GM21576 (cell line): ENCODE results near the gene CCDC197.
A peak's percentile ranks its signal among the peaks of the same experiment; 100 is the strongest.

ENCODE experiments used
- ATAC-seq: cut with Tn5 transposase; IDR thresholded peaks from one replicate; pipeline ENCODE4 v1.9.1; 2021; ENCODE audit warnings: mild to moderate bottlenecking, moderate library complexity; ENCODE audit not compliant: unreplicated experiment

Gene CCDC197

GRCh38 chr14:94021416-94022157, 24.5 kb downstream of the CCDC197 start:
- no peak for ATAC-seq

DNA sequence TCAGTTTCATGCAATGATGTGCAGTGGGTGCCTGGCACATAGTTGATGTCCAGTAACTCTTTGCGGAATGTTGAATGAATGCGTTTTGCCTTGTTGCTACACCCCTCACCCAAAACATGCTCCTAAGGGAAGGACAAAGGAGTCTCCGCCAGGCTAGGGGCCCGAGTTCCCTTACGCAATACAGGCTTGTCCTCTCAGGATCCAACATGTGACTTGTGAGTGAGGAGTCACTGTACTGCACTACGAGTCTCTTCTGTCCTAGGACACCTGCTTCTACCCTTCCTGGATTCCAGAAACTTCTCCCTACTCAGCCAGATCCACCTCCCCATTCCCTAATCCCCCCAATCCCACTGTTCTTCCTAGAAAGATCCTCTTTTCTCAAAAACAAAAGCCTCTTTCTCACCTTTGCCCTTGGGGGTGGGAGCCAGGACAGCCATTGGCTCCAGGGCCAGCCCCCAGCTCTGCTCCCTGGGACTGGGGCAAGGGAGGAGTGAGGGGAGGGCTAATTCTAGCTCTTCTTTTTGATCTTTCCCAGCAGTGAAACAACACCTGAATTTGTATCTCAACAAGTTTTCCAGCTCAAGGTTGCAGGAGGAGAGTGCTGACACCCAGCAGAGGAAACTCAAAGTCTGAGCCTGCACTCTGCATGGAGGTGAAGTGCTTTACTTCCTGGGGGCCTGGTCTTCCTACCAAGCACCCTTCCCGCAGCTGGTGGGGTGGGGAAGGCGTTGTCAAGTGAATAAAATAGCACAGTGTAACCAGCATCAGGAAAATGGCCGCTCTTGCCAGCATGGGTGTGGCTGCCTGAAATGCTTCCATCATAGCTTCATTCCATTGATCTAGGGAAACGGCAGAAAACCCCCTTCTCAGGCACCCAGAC, 25.7 kb downstream of the CCDC197 start:
- no peak for ATAC-seq

DNA sequence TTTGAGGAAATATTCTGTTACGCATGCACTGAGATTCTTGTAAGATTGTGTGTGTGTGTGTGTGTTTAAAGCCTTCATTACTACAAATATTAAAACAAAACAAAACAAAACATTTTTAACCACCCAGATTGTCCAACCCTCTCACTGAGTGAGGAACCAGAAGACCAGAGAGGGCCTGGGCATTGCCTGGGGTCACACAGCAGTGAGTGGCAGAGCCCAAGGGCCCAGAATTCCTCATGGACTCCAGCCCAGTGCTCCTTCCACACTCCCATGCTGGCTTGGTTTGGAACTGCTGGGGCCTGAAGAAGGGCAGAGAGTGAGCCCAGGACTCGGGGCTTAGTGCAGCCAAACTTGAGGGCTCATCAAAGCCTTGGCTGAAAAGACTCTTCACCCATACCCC, 27.4 kb downstream of the CCDC197 start:
- no peak for ATAC-seq

DNA sequence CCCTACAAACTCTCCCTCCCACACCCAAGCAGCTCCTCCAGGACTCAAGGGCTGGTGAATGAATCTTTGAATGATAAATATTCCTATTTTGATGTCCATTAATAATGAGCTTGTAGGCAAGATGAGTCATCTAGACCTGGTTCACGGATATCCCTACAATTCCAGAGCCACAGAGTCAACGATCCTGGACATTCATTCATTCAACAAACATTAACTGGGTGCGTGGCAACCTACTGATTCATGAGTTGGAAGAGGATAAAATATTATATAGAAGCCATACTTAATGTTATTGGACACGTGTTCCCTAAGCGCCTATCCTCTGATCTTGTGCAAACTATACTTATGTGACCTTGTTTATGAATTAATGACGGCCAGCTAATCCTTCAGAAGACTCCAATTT, 28.6 kb downstream of the CCDC197 start:
- ATAC-seq, result no peak

- ATAC-seq, result peak; percentile 99
These were observed 29.2 kb downstream of the CCDC197 start, which contains the start of gene OTUB2 for GRCh38 chr14:94026173-94026888. Gene OTUB2, plus strand, starts transcription at chr14:94026340. Its CDS starts 198 bp downstream, at chr14:94026538.

DNA sequence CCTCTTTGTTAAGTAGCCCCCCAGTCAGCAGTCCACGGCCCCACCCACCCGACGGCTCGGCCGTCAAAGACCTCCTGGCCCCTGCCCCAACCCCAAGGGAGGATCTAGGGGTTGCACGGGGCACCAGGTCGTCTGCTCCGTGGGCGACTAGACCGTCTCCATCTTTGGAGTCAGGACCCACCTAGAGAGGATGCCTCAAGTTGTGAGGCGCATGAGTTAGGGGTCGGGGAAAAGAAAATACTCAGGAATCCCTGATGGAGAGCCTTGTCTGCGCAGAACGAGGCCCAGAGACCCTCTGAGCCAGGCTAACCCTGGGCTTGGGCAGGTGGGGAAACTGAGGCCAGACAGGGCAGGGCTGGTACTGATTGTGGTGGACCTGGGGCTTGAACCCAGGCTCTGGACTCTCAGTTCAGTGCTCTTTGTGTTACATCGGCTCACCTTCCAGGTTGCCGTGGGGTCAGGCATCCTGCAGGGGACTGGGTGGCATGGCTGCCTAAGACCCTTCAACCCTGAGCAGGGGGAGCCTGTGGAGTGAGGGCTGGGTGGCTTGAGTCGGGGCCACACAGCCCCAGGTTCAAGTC, 29.9 kb downstream of the CCDC197 start:
- no peak for ATAC-seq

DNA sequence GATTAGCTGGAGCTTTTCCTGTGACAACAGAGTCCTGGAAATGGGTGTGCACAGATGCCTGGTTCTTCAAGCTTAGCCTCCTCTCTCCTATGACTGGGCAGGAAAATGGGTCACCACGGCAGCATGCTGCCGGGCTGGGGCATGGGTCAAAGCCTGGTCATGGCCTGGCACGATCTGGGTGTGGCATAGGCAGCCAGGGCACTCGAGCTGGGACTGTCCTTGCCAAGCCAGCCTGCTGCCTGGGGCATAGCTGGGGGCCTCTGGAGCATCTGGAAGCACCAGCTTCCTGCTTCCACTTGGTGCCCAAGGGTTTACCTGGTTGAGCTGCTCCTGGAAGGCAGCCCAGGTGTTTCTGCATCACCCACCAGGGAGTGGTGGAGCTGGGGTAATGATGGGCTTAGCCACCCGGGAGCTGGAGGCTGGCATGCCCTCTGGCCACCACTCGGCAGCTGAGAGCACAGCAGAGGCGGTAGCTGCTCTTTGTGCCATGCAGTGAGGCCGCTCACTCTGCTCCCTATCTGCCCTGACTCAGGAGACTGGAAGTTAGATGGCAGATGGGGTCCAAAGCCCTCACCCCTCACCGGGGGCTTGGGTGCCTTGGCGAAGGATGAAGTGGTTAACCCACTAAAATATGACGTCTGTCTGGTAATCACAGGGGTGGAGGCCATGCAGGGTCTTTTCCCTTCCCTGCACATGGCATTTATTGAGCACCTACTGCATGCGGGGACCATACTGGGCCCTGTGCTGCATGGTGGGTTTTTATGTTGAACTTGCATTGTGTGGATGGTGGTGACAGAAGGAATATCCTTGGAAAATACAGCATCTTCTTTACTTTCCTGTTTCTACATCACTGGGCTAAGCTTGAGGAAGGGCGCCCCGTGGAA, 30.7 kb downstream of the CCDC197 start:
- ATAC-seq, result no peak

- no peak for ATAC-seq
These were observed 31.3 kb downstream of the CCDC197 start for GRCh38 chr14:94028450-94028826.

- no peak for ATAC-seq
These were observed 32.2 kb downstream of the CCDC197 start for GRCh38 chr14:94029265-94029664.

DNA sequence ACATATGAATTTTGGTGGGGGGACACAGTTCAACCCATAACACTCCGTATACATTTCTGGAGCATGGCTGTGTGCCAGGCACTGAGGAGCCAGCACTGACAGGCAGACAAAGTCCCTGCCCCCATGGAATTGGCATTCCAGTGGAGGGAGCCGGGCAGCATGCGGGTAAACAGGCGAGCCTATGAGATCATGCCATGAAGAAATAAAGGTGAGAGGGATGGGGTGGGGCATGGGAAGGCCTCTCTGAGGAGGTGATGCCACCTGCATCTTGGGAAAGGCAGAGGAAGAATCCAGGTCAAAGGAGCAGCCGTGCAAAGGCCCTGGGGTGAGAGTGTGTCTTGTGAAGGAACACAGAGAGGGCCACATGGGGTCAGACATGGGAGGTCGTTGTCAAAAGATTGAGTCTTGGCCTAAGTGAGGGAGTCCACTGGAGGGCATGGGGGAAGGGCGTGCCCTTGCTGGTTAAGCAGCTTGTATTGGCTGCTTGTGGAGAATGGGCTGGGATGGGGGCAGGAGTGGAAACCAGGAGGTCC, 32.6 kb downstream of the CCDC197 start:
- ATAC-seq, result no peak

DNA sequence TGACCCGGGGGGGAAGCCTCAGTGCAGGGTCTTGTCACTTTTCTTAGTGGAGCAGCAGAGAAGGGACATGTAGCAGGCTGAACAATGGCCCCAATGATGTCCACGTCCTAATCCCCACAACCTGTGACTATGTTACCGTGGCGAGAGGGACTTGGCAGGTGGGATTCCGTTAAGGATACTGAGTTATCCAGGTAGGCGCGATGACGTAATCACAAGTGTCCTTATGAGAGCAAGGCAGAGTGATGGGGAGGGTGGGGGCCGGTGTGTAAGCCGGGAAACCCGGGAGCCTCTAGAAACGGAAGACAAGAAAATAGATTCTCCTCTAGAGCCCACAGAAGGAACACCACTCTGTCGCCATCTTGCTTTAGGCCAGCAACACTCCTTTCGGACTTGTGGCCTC, 33.5 kb downstream of the CCDC197 start:
- no peak for ATAC-seq

GRCh38 chr14:94031161-94031882, 34.2 kb downstream of the CCDC197 start:
- ATAC-seq, result no peak

GRCh38 chr14:94031883-94032279, 34.8 kb downstream of the CCDC197 start:
- ATAC-seq, result no peak

DNA sequence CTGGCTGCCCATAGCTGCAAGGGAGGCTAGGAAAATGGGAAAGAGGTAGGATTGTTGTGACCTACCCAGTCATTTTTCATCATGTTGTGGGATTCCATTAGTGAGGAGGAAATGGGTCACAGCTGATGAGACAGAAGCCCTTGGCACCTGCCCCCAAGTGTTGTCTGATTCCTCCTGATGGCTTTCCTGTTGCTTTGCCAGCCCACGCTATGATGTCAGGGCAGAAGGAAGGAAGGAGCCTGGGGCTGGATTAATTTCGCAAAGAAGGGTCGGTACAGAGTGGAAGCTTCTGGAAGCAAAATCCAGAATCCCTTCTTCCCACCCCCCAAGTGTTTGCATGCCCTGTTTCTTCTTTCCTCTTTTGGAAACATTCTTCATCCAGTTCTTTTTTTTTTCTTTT, 37.8 kb downstream of the CCDC197 start:
- ATAC-seq, result no peak

GRCh38 chr14:94036313-94037167, 39.4 kb downstream of the CCDC197 start:
- ATAC-seq, result peak; percentile 90

DNA sequence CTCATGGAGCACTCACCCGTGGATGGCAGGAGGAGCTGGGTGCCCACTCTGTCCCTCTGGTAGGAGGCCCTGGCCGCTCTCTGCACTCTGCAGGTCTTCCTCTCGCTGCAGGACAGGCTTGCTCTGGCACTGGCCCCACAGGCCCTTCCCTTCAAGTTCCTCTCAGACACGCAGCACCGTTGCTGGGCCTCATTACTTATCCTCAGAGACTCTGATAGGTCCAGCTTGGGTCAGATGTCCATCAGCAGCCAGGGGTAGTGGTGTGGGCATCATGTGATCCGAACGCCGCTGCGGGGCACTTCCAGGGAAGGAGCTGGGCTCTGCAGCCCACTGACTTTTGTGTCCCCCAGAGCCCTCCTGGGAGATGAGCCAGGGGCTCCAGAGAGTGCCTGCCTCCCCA, 40.9 kb downstream of the CCDC197 start:
- ATAC-seq, result no peak

DNA sequence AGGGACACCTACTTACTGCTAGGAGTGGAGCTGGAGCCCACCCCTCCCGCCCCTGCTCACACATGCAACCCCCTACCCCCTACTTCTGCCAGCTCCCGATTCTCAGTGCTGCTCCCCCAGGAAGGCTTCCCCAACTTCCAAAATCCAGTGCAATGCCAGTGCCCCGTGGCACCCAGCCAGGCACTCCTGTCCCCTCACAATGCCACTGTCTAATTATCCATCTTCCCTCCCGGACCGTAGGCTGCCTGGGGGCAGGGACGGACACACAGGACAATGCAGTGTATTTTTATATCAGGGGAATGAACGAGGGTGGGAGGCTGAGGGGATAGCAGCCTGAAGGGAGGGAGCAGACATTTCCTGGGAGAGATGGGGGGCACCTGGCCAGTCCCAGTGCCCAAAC, 41.4 kb downstream of the CCDC197 start:
- no peak for ATAC-seq

- no peak for ATAC-seq
These were observed 42.0 kb downstream of the CCDC197 start for GRCh38 chr14:94038921-94039629.
